Activated naive CD4-positive, alpha-beta T cell treated with anti-CD3 and anti-CD28 coated beads, Interleukin-2, amount 50 U/mL, for 24 hours (primary cell): ENCODE measurements around the gene RAB11A.

ENCODE experiments used
- H3K27ac Mint-ChIP-seq: one replicate; pipeline ENCODE4 v1.8.0; 2021; ENCODE audit warnings: mild to moderate bottlenecking, mixed read lengths
- H3K27me3 Mint-ChIP-seq: one replicate; pipeline ENCODE4 v1.8.0; 2021; ENCODE audit warnings: mixed read lengths
- H3K36me3 Mint-ChIP-seq: one replicate; pipeline ENCODE4 v1.8.0; 2021; ENCODE audit warnings: mixed read lengths
- H3K4me1 Mint-ChIP-seq: one replicate; pipeline ENCODE4 v1.8.0; 2021; ENCODE audit warnings: mixed read lengths
- H3K4me3 Mint-ChIP-seq: one replicate; pipeline ENCODE4 v1.8.0; 2021; ENCODE audit warnings: mild to moderate bottlenecking, mixed read lengths
- H3K9me3 Mint-ChIP-seq: one replicate; pipeline ENCODE4 v1.8.0; 2021; ENCODE audit warnings: mixed read lengths

Gene RAB11A

GRCh38 chr15:65869126-65869953 is at the start of gene RAB11A:
Gene RAB11A (plus strand): TSS chr15:65869491. CDS start chr15:65869586, 95 bp downstream.
- Mint-ChIP-seq H3K4me3 (peak within 1 kb of the TSS; percentile 99), H3K9me3 (no peaks in the 10 kb centered on the region), H3K4me1 (peaks cover 36% of the 10 kb centered on the region), H3K36me3 (peaks cover 3% of the 10 kb centered on the region), H3K27ac (peak within 1 kb of the TSS; percentile 99), H3K27me3 (no peaks in the 10 kb centered on the region)

GRCh38 chr15:65819563-65819960 is 49.7 kb upstream of the RAB11A start:
- peak overlapping the region; percentile 98 for H3K27ac Mint-ChIP-seq
- H3K4me3 Mint-ChIP-seq, result peak overlapping the region; percentile 81
- peaks cover 62% of the 10 kb centered on the region for H3K4me1 Mint-ChIP-seq
- peaks cover 2% of the 10 kb centered on the region for H3K36me3 Mint-ChIP-seq
- no peaks in the 10 kb centered on the region for H3K27me3 Mint-ChIP-seq
- H3K9me3 Mint-ChIP-seq, result peaks cover 11% of the 10 kb centered on the region

GRCh38 chr15:65821070-65821469 is 48.2 kb upstream of the RAB11A start:
- Mint-ChIP-seq H3K9me3 (peaks cover 11% of the 10 kb centered on the region), H3K4me3 (no peak overlapping the region), H3K27ac (peak overlapping the region; percentile 30), H3K36me3 (peaks cover 2% of the 10 kb centered on the region), H3K27me3 (no peaks in the 10 kb centered on the region), H3K4me1 (peaks cover 63% of the 10 kb centered on the region)

- H3K4me1 Mint-ChIP-seq, result peaks cover 64% of the 10 kb centered on the region
These were observed 47.0 kb upstream of the RAB11A start for GRCh38 chr15:65822316-65822715.

GRCh38 chr15:65824031-65824743 is 45.1 kb upstream of the RAB11A start:
- Mint-ChIP-seq H3K4me1 (peaks cover 66% of the 10 kb centered on the region), H3K36me3 (no peaks in the 10 kb centered on the region), H3K27ac (no peak overlapping the region), H3K4me3 (no peak overlapping the region), H3K27me3 (no peaks in the 10 kb centered on the region), H3K9me3 (no peaks in the 10 kb centered on the region)

More at GRCh38 chr15:65822316-65822715, 47.0 kb upstream of the RAB11A start:
- H3K36me3 Mint-ChIP-seq, result peaks cover 2% of the 10 kb centered on the region
- H3K9me3 Mint-ChIP-seq, result peaks cover 5% of the 10 kb centered on the region
- no peaks in the 10 kb centered on the region for H3K27me3 Mint-ChIP-seq
- H3K4me3 Mint-ChIP-seq, result no peak overlapping the region
- no peak overlapping the region for H3K27ac Mint-ChIP-seq

- no peaks in the 10 kb centered on the region for H3K27me3 Mint-ChIP-seq
- H3K4me3 Mint-ChIP-seq, result no peak overlapping the region
- H3K9me3 Mint-ChIP-seq, result no peaks in the 10 kb centered on the region
- peaks cover 62% of the 10 kb centered on the region for H3K4me1 Mint-ChIP-seq
- no peaks in the 10 kb centered on the region for H3K36me3 Mint-ChIP-seq
- no peak overlapping the region for H3K27ac Mint-ChIP-seq
These were observed 44.2 kb upstream of the RAB11A start for GRCh38 chr15:65824941-65825544.

- Mint-ChIP-seq H3K36me3 (no peaks in the 10 kb centered on the region), H3K4me3 (peak overlapping the region; percentile 61), H3K9me3 (no peaks in the 10 kb centered on the region), H3K27ac (peak overlapping the region; percentile 78), H3K4me1 (peaks cover 60% of the 10 kb centered on the region), H3K27me3 (no peaks in the 10 kb centered on the region)
These were observed 42.2 kb upstream of the RAB11A start for GRCh38 chr15:65827065-65827464.

GRCh38 chr15:65828585-65828984 is 40.7 kb upstream of the RAB11A start:
- Mint-ChIP-seq H3K27ac (peak overlapping the region; percentile 92), H3K4me3 (peak overlapping the region; percentile 40), H3K27me3 (no peaks in the 10 kb centered on the region), H3K9me3 (no peaks in the 10 kb centered on the region), H3K36me3 (no peaks in the 10 kb centered on the region), H3K4me1 (peaks cover 70% of the 10 kb centered on the region)

- peaks cover 71% of the 10 kb centered on the region for H3K4me1 Mint-ChIP-seq
These were observed 40.0 kb upstream of the RAB11A start for GRCh38 chr15:65829130-65829764.

GRCh38 chr15:65832549-65833364 is 36.5 kb upstream of the RAB11A start:
- no peaks in the 10 kb centered on the region for H3K27me3 Mint-ChIP-seq
- H3K36me3 Mint-ChIP-seq, result no peaks in the 10 kb centered on the region
- H3K27ac Mint-ChIP-seq, result peak overlapping the region; percentile 86
- peak overlapping the region; percentile 82 for H3K4me3 Mint-ChIP-seq
- no peaks in the 10 kb centered on the region for H3K9me3 Mint-ChIP-seq
- H3K4me1 Mint-ChIP-seq, result peaks cover 64% of the 10 kb centered on the region

More at GRCh38 chr15:65829130-65829764, 40.0 kb upstream of the RAB11A start:
- H3K4me3 Mint-ChIP-seq, result peak overlapping the region; percentile 40
- H3K36me3 Mint-ChIP-seq, result no peaks in the 10 kb centered on the region
- H3K9me3 Mint-ChIP-seq, result no peaks in the 10 kb centered on the region
- H3K27me3 Mint-ChIP-seq, result no peaks in the 10 kb centered on the region
- H3K27ac Mint-ChIP-seq, result peak overlapping the region; percentile 92

GRCh38 chr15:65833501-65834205 is 35.6 kb upstream of the RAB11A start:
- peak overlapping the region; percentile 86 for H3K27ac Mint-ChIP-seq
- H3K27me3 Mint-ChIP-seq, result no peaks in the 10 kb centered on the region
- H3K9me3 Mint-ChIP-seq, result no peaks in the 10 kb centered on the region
- H3K4me1 Mint-ChIP-seq, result peaks cover 55% of the 10 kb centered on the region
- peak overlapping the region; percentile 82 for H3K4me3 Mint-ChIP-seq
- H3K36me3 Mint-ChIP-seq, result no peaks in the 10 kb centered on the region

GRCh38 chr15:65834603-65835282 is 34.5 kb upstream of the RAB11A start:
- peaks cover 46% of the 10 kb centered on the region for H3K4me1 Mint-ChIP-seq
- peak overlapping the region; percentile 15 for H3K27ac Mint-ChIP-seq
- no peaks in the 10 kb centered on the region for H3K36me3 Mint-ChIP-seq
- H3K4me3 Mint-ChIP-seq, result no peak overlapping the region
- no peaks in the 10 kb centered on the region for H3K9me3 Mint-ChIP-seq
- no peaks in the 10 kb centered on the region for H3K27me3 Mint-ChIP-seq

GRCh38 chr15:65835447-65835846 is 33.8 kb upstream of the RAB11A start:
- H3K27me3 Mint-ChIP-seq, result no peaks in the 10 kb centered on the region
- no peaks in the 10 kb centered on the region for H3K9me3 Mint-ChIP-seq
- H3K27ac Mint-ChIP-seq, result no peak overlapping the region
- H3K4me1 Mint-ChIP-seq, result peaks cover 44% of the 10 kb centered on the region
- no peaks in the 10 kb centered on the region for H3K36me3 Mint-ChIP-seq
- no peak overlapping the region for H3K4me3 Mint-ChIP-seq

GRCh38 chr15:65836665-65837064 is 32.6 kb upstream of the RAB11A start:
- Mint-ChIP-seq H3K27me3 (no peaks in the 10 kb centered on the region), H3K27ac (no peak overlapping the region), H3K4me3 (no peak overlapping the region), H3K4me1 (peaks cover 37% of the 10 kb centered on the region), H3K36me3 (no peaks in the 10 kb centered on the region), H3K9me3 (no peaks in the 10 kb centered on the region)
